ENCODE data around the gene TAF1B.
"Not testable (repeated sequence)": the region's sequence is repeated elsewhere in the genome, so short reads cannot be mapped to it uniquely, and the experiment has no call there.

The TAF1B gene

GRCh38 chr2:9832586-9832985, 10.7 kb upstream of the TAF1B start:
- no peak for DNase-seq

- DNase-seq: not testable (repeated sequence)
Measured at GRCh38 chr2:9835068-9835467, 8.2 kb upstream of the TAF1B start.

- DNase-seq: no peak
Measured at GRCh38 chr2:9836074-9836473, 7.2 kb upstream of the TAF1B start.

- no peak for DNase-seq
Measured at GRCh38 chr2:9836517-9836916, 6.8 kb upstream of the TAF1B start.

GRCh38 chr2:9837451-9837850, 5.8 kb upstream of the TAF1B start:
- no peak for DNase-seq

- no peak for DNase-seq
Measured at GRCh38 chr2:9838391-9838790, 4.9 kb upstream of the TAF1B start.

GRCh38 chr2:9842487-9843228, 616 bp upstream of the TAF1B start:
- no peak for DNase-seq

GRCh38 chr2:9844036-9844483, 786 bp downstream of the TAF1B start:
- DNase-seq: no peak

GRCh38 chr2:9844576-9844975, 1.3 kb downstream of the TAF1B start:
- DNase-seq: no peak

GRCh38 chr2:9846554-9846953, 3.3 kb downstream of the TAF1B start:
- no peak for DNase-seq

- no peak for DNase-seq
Measured at GRCh38 chr2:9847140-9847539, 3.9 kb downstream of the TAF1B start.

- no peak for DNase-seq
Measured at GRCh38 chr2:9852881-9853280, 9.6 kb downstream of the TAF1B start.

GRCh38 chr2:9857814-9858729, 14.8 kb downstream of the TAF1B start:
- DNase-seq: no peak

GRCh38 chr2:9858730-9859068, 15.4 kb downstream of the TAF1B start:
- no peak for DNase-seq

GRCh38 chr2:9860922-9861580, 17.8 kb downstream of the TAF1B start:
- DNase-seq: not testable (repeated sequence)

- DNase-seq: no peak
Measured at GRCh38 chr2:9867881-9868280, 24.6 kb downstream of the TAF1B start.

GRCh38 chr2:9873337-9873736, 30.1 kb downstream of the TAF1B start:
- no peak for DNase-seq

GRCh38 chr2:9877026-9877425, 33.8 kb downstream of the TAF1B start:
- DNase-seq: no peak

GRCh38 chr2:9877726-9878125, 34.5 kb downstream of the TAF1B start:
- DNase-seq: no peak

GRCh38 chr2:9879455-9880194, 36.4 kb downstream of the TAF1B start:
- no peak for DNase-seq

GRCh38 chr2:9883897-9884296, 40.6 kb downstream of the TAF1B start:
- DNase-seq: no peak

- DNase-seq: no peak
Measured at GRCh38 chr2:9884436-9884835, 41.2 kb downstream of the TAF1B start.
